Trophoblast cell (in vitro differentiated cells and primary cell): ENCODE results near the gene C2orf81.

Experiments used
- DNase-seq, 2 donors: peaks; one replicate each; pipeline ENCODE4 v3.0.0-alpha.2; 2016
- H2AFZ ChIP-seq: 2 replicates; pipeline ENCODE4 v1.6.1; 2013; ENCODE audit warnings: low read length, moderate library complexity, mild to moderate bottlenecking; ENCODE audit not compliant: insufficient read depth, poor library complexity
- H2AK5ac ChIP-seq: 2 replicates; pipeline ENCODE4 v1.6.1; 2013; ENCODE audit warnings: mild to moderate bottlenecking, low read length
- H2BK120ac ChIP-seq: 2 replicates; pipeline ENCODE4 v1.6.1; 2013; ENCODE audit warnings: low read length, mild to moderate bottlenecking, moderate library complexity; ENCODE audit not compliant: insufficient read depth, poor library complexity
- H2BK12ac ChIP-seq: 2 replicates; pipeline ENCODE4 v1.6.1; 2013; ENCODE audit warnings: mild to moderate bottlenecking, low read length, moderate library complexity
- H2BK5ac ChIP-seq: 2 replicates; pipeline ENCODE4 v1.6.1; 2013; ENCODE audit warnings: low read length, low read depth, moderate library complexity, mild to moderate bottlenecking; ENCODE audit not compliant: poor library complexity
- H3K14ac ChIP-seq: 2 replicates; pipeline ENCODE4 v1.6.1; 2013; ENCODE audit warnings: mild to moderate bottlenecking, low read length
- H3K18ac ChIP-seq: 2 replicates; pipeline ENCODE4 v1.6.1; 2013; ENCODE audit warnings: mild to moderate bottlenecking, low read length
- H3K23ac ChIP-seq: 2 replicates; pipeline ENCODE4 v1.6.1; 2013; ENCODE audit warnings: low read length
- H3K27ac ChIP-seq: 2 replicates; pipeline ENCODE4 v1.5.1; 2013; ENCODE audit warnings: low read depth, mild to moderate bottlenecking, inconsistent platforms, low read length, moderate library complexity
- H3K27me3 ChIP-seq: 2 replicates; pipeline ENCODE4 v1.6.1; 2013; ENCODE audit warnings: inconsistent platforms, mild to moderate bottlenecking, low read length, moderate library complexity; ENCODE audit not compliant: insufficient read depth
- H3K36me3 ChIP-seq, 2 experiments: 1 replicate in 1 of 2; 2 replicates in 1 of 2; pipeline ENCODE4 v1.6.1; 2013; ENCODE audit warnings: low read length in 2 of 2, mild to moderate bottlenecking in 2 of 2, moderate library complexity in 1 of 2; ENCODE audit not compliant: insufficient read depth in 2 of 2, control insufficient read depth in 1 of 2
- H3K4ac ChIP-seq: 2 replicates; pipeline ENCODE4 v1.6.1; 2013; ENCODE audit warnings: low read depth, mild to moderate bottlenecking, low read length, moderate library complexity
- H3K4me1 ChIP-seq, 2 experiments: 1 replicate in 1 of 2; 2 replicates in 1 of 2; pipeline ENCODE4 v1.6.1; 2013; ENCODE audit warnings: low read length in 2 of 2, mild to moderate bottlenecking in 2 of 2, moderate library complexity in 1 of 2; ENCODE audit not compliant: insufficient read depth in 2 of 2, control insufficient read depth in 1 of 2
- H3K4me2 ChIP-seq: 2 replicates; pipeline ENCODE4 v1.6.1; 2013; ENCODE audit warnings: inconsistent platforms, mild to moderate bottlenecking, low read length, moderate library complexity
- H3K4me3 ChIP-seq: 2 replicates; pipeline ENCODE4 v1.5.1; 2013; ENCODE audit warnings: mild to moderate bottlenecking, low read depth, low read length, inconsistent platforms
- H3K79me1 ChIP-seq: one replicate; pipeline ENCODE4 v1.6.1; 2013; ENCODE audit warnings: low read length
- H3K79me2 ChIP-seq: 2 replicates; pipeline ENCODE4 v1.6.1; 2013; ENCODE audit warnings: low read length, mild to moderate bottlenecking; ENCODE audit not compliant: control insufficient read depth, insufficient read depth, poor library complexity
- H3K9ac ChIP-seq: 2 replicates; pipeline ENCODE4 v1.6.1; 2013; ENCODE audit warnings: mild to moderate bottlenecking, low read length
- H3K9me3 ChIP-seq: 2 replicates; pipeline ENCODE4 v1.6.1; 2013; ENCODE audit warnings: low read depth, mild to moderate bottlenecking, control low read depth, inconsistent platforms, low read length; ENCODE audit not compliant: insufficient read depth
- H4K12ac ChIP-seq: 2 replicates; pipeline ENCODE4 v1.6.1; 2013; ENCODE audit warnings: low read depth, mild to moderate bottlenecking, low read length, moderate library complexity
- H4K8ac ChIP-seq: 2 replicates; pipeline ENCODE4 v1.6.1; 2013; ENCODE audit warnings: low read depth, mild to moderate bottlenecking, low read length, moderate library complexity
- H4K91ac ChIP-seq: one replicate; pipeline ENCODE4 v1.6.1; 2013; ENCODE audit warnings: low read depth, mild to moderate bottlenecking, low read length, moderate library complexity
- WGBS: extraction: QIAGEN DNeasy Blood & Tissue Kit; methylation state at CpG from one replicate; pipeline ENCODE4 v1.1.7; 2013; ENCODE audit warnings: missing lambda C conversion rate; ENCODE audit not compliant: insufficient read length, insufficient coverage; ENCODE audit errors: extremely low coverage; 5-methylcytosine and 5-hydroxymethylcytosine counted together

C2orf81 gene

DNA sequence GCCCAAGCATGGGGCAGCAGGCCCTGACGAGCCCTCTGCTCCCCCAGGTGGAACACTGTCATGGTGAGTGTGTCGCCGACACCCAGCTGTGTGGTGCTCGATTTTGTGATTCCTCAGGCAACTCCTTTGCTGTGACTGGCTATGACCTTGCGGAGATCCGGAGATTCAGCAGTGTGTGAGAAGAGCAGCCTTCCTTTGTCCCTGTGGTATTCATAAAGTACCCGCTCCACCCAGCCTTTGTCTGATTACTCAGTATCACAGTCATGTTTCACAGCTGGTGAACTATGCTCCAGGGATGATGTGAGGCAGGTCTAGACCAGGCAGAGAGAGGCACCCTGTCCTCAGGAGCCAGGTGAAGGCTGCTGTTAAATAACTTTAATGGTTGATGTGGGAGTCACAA is 4.1 kb upstream of the C2orf81 start:
- no peak overlapping the region for H3K4me2 ChIP-seq
- no peak overlapping the region for H3K27ac ChIP-seq
- H3K18ac ChIP-seq, result no peak overlapping the region
- no peak overlapping the region for H2AFZ ChIP-seq
- H3K9me3 ChIP-seq, result no peaks in the 10 kb centered on the region
- H4K91ac ChIP-seq, result no peak overlapping the region
- WGBS, result no CpG with 5 or more reads among the region's 7 CpGs
- H3K14ac ChIP-seq, result no peak overlapping the region
- H2BK12ac ChIP-seq, result no peak overlapping the region
- H3K23ac ChIP-seq, result no peak overlapping the region
- peak; percentile 91 to 95 for DNase-seq
- H3K4ac ChIP-seq, result no peak overlapping the region
- H3K27me3 ChIP-seq, result no peaks in the 10 kb centered on the region
- peaks cover 2% of the 10 kb centered on the region for H3K79me2 ChIP-seq
- no peak overlapping the region for H2BK120ac ChIP-seq
- H3K9ac ChIP-seq, result no peak overlapping the region
- H2BK5ac ChIP-seq, result no peak overlapping the region
- no peaks in the 10 kb centered on the region for H3K79me1 ChIP-seq
- H3K4me3 ChIP-seq, result no peak overlapping the region
- peaks cover 47 to 57% of the 10 kb centered on the region in 2 experiments for H3K36me3 ChIP-seq
- H3K4me1 ChIP-seq, result peaks cover 6 to 9% of the 10 kb centered on the region in 2 experiments
- H4K12ac ChIP-seq, result no peak overlapping the region
- no peak overlapping the region for H2AK5ac ChIP-seq
- H4K8ac ChIP-seq, result no peak overlapping the region

GRCh38 chr2:74424995-74425406 is 3.6 kb upstream of the C2orf81 start:
- Histone ChIP-seq H3K36me3 (peaks cover 42 to 52% of the 10 kb centered on the region in 2 experiments), H3K18ac (no peak overlapping the region), H3K14ac (no peak overlapping the region), H3K27me3 (no peaks in the 10 kb centered on the region), H3K79me1 (no peaks in the 10 kb centered on the region), H3K23ac (no peak overlapping the region), H3K27ac (no peak overlapping the region), H4K8ac (no peak overlapping the region), H3K9me3 (no peaks in the 10 kb centered on the region), H3K4me3 (no peak overlapping the region), H3K4me2 (no peak overlapping the region), H3K79me2 (peaks cover 2% of the 10 kb centered on the region), H2BK5ac (no peak overlapping the region), H4K91ac (no peak overlapping the region), H2BK12ac (no peak overlapping the region), H3K4me1 (peaks cover 6 to 9% of the 10 kb centered on the region in 2 experiments), H4K12ac (no peak overlapping the region), H2BK120ac (no peak overlapping the region), H3K4ac (no peak overlapping the region), H2AK5ac (no peak overlapping the region), H3K9ac (no peak overlapping the region), H2AFZ (no peak overlapping the region)
- no peak for DNase-seq
- no CpG with 5 or more reads among the region's 5 CpGs for WGBS

GRCh38 chr2:74424139-74424992 is 2.9 kb upstream of the C2orf81 start:
- no peak overlapping the region for H3K4me3 ChIP-seq
- H3K9ac ChIP-seq, result no peak overlapping the region
- H2AFZ ChIP-seq, result no peak overlapping the region
- H3K4me1 ChIP-seq, result peaks cover 6 to 9% of the 10 kb centered on the region in 2 experiments
- H3K18ac ChIP-seq, result no peak overlapping the region
- no CpG with 5 or more reads among the region's 5 CpGs for WGBS
- H3K36me3 ChIP-seq, result peaks cover 35 to 46% of the 10 kb centered on the region in 2 experiments
- no peak overlapping the region for H3K4ac ChIP-seq
- DNase-seq, result peak; percentile 61 to 64
- H3K14ac ChIP-seq, result no peak overlapping the region
- H3K27me3 ChIP-seq, result no peaks in the 10 kb centered on the region
- H3K27ac ChIP-seq, result no peak overlapping the region
- H3K79me1 ChIP-seq, result no peaks in the 10 kb centered on the region
- no peak overlapping the region for H4K91ac ChIP-seq
- no peak overlapping the region for H2AK5ac ChIP-seq
- no peak overlapping the region for H2BK5ac ChIP-seq
- H4K12ac ChIP-seq, result no peak overlapping the region
- peaks cover 2% of the 10 kb centered on the region for H3K79me2 ChIP-seq
- no peak overlapping the region for H3K4me2 ChIP-seq
- H4K8ac ChIP-seq, result no peak overlapping the region
- no peaks in the 10 kb centered on the region for H3K9me3 ChIP-seq
- H2BK120ac ChIP-seq, result no peak overlapping the region
- H2BK12ac ChIP-seq, result no peak overlapping the region
- no peak overlapping the region for H3K23ac ChIP-seq

GRCh38 chr2:74423231-74424095 is 2.0 kb upstream of the C2orf81 start:
- no CpG with 5 or more reads among the region's 9 CpGs for WGBS
- Histone ChIP-seq H3K4me1 (peaks cover 6 to 9% of the 10 kb centered on the region in 2 experiments), H3K27ac (no peak overlapping the region), H2AFZ (no peak overlapping the region), H3K79me1 (no peaks in the 10 kb centered on the region), H4K91ac (no peak overlapping the region), H4K12ac (no peak overlapping the region), H3K4me2 (no peak overlapping the region), H2BK12ac (no peak overlapping the region), H3K4me3 (no peak overlapping the region), H3K18ac (no peak overlapping the region), H4K8ac (no peak overlapping the region), H2BK5ac (no peak overlapping the region), H3K27me3 (no peaks in the 10 kb centered on the region), H3K79me2 (peaks cover 2% of the 10 kb centered on the region), H2BK120ac (no peak overlapping the region), H3K36me3 (peaks cover 28 to 37% of the 10 kb centered on the region in 2 experiments), H3K9ac (no peak overlapping the region), H3K4ac (no peak overlapping the region), H3K9me3 (no peaks in the 10 kb centered on the region), H3K23ac (no peak overlapping the region), H3K14ac (no peak overlapping the region), H2AK5ac (no peak overlapping the region)
- DNase-seq, result no peak
